ENCODE data around the gene THSD1.
"Not testable (repeated sequence)": the region's sequence is repeated elsewhere in the genome, so short reads cannot be mapped to it uniquely, and the experiment has no call there.

THSD1 gene

DNA sequence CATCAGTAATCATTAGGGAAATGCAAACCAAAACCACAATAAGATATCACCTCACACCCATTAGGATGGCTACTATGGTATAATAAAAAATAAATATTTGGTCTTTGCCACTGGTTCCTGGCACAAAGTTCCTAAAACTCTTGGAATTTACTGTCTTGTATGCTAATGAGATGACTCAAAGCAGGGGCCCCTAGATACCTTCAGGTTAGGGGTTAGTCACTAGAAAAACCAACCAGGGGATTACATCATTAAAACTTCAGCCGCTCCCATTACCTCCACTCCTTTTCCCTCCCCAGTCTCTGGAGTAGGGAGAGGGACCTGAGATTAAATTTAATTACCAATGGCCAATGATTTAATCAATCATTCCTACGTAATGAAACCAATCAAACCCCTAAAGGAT is 49.6 kb downstream of the THSD1 start:
- no peak for DNase-seq (ENCODE audit: low read depth)

GRCh38 chr13:52353193-52353592 is 52.8 kb downstream of the THSD1 start:
- DNase-seq (ENCODE audit: low read depth): no peak

DNA sequence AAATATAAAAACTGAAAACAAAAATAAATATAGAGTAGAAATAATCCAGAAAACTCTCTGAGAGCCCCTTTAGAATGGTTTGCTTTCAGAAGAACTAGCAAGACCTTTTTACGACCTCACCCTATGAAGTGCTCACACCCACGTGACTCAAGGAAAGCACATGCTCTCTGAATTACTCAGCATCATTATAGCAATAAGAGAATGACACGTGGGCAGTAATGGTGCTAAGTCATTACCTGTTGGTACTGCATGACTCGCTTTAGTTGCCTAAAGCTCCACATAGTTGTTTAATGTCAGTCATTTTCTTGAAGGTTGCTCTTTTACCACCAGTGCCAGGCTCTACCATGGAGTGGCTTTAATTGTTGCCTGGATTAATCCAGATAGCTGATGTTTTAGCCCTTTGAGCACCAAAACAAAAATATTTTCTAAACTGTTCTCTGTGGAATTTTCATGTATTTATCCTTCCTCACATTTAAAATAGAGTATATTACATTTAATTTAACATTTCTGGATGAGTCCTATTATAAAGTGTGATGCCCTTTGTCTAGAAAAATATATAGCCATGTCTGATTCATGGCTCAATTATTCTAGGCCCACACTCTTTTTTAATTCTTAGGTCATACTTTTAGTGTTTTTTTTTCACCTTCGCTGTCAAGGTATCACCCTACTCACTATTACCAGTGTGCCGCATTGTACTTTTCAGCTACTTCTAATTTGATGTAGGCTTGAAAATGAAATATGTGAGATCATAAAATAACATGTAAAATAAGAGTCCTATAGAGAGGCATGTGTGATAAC is 56.8 kb downstream of the THSD1 start:
- no peak for DNase-seq (ENCODE audit: low read depth)

DNA sequence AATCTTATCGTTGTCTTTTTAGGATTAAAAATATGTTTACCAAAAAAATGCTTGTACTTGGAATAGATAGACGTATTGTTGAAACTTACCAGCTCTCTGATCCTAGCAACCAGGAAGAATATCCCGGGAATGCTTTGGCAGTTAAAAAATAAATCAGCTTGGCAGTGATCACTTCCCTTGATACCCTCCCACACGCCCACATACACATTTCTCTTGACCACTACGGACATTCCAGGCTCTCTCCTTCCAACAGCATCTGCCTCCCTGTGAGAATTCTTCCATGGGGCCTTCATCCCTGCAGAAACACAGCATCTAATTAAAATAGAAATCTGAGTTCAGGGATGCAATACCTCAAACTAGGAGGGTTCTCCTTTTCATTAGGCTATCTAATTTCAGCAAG is 57.9 kb downstream of the THSD1 start:
- no peak for DNase-seq (ENCODE audit: low read depth)

- no peak for DNase-seq (ENCODE audit: low read depth)
These were observed 60.2 kb downstream of the THSD1 start for GRCh38 chr13:52345631-52346251.

- no peak for DNase-seq (ENCODE audit: low read depth)
These were observed 60.9 kb downstream of the THSD1 start for GRCh38 chr13:52345048-52345447.

DNA sequence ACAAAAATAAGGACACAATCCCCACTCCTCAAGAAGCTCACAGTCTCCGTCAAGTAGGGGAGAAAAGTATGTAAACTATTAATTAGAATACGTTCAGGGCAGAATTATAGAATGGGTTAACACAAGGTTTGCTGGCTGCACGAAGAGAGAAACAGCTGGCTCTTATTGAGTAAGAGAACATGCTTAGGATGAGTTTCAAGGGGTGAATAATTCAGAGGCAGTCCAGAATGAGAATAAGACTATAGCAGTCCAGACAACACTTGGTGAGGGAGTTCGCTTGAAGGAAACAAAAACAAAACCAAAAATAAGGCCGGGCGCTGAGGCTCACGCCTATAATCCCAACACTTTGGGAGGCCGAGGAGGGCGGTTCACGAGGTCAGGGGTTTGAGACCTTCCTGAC is 61.9 kb downstream of the THSD1 start:
- DNase-seq (ENCODE audit: low read depth): no peak

GRCh38 chr13:52342203-52342602 is 63.8 kb downstream of the THSD1 start:
- not testable (repeated sequence) for DNase-seq (ENCODE audit: low read depth)

GRCh38 chr13:52337828-52338455 is 68.0 kb downstream of the THSD1 start:
- not testable (repeated sequence) for DNase-seq (ENCODE audit: low read depth)

- not testable (repeated sequence) for DNase-seq (ENCODE audit: low read depth)
These were observed 71.9 kb downstream of the THSD1 start for GRCh38 chr13:52334107-52334506.

DNA sequence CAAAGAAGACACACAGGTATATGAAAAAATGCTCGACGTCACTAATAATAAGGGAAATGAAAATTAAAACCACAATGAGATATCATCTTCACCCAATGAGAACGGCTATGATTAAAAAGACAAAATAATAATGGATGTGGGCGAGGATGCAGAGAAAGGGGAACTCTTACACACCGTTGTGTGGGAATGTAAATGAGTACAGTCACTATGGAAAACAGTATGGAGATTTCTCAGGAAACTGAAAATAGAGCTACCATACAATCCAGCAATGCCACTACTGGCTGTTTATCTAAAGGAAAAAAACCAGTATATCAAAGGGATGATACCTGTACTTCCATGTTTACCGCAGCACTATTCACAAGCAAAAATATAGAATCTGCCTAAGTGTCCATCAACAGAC is 74.1 kb downstream of the THSD1 start:
- not testable (repeated sequence) for DNase-seq (ENCODE audit: low read depth)

Measured in activated T-helper 1 cell treated with Interleukin-2 at 50 U/mL for 16 hours (primary cell).